Hepatocyte (in vitro differentiated cells): ENCODE results near the gene SLC39A11.

Source experiments
- EZH2 ChIP-seq: fragments of 200-600 bp; sonication (generic); IDR thresholded peaks from 2 replicates; pipeline ENCODE4 v1.6.1; 2016; ENCODE audit warnings: antibody characterized with exemption, mild to moderate bottlenecking, borderline replicate concordance
- TF ChIP-seq, protein P1 (sequence below): fragments of 200-600 bp; sonication (generic); IDR thresholded peaks from 2 replicates; pipeline ENCODE4 v1.5.1; 2016; ENCODE audit warnings: antibody characterized with exemption, mild to moderate bottlenecking; ENCODE audit not compliant: poor library complexity

DNA sequence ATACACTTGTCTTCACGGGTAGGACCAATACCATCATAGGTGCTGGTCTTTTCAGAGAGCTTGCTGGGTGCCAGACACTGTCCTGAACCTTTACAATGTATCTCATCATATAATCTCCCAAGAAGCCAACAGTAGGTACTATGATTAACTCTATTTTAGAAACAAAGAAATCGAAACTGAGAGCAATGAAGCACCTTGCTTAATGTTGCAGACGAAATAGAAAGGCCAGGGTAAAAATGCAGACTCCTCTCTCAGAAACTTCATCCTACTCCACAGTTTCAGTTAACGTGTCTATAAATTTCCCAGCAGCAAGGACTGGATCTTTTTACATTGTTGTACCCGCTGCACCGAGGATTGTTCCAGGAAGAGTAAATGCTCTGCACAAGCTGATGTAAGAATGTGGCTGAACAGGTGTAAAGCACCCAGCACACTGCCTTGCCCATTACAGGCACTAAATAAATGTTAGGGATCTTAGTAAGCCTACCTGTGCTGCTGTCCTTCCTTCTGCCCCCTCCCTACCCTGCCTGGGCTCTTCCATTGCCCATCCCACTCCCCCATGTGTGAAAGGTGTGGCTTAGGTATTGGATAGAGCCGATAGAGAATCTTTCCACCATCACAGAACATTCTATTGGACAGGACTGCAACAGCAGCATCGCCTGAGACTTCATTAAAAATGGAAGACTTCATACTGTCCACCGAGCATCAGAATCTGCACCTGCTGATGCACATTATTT lies 495.0 kb downstream of the SLC39A11 start:
- TF ChIP-seq, protein P1, sequence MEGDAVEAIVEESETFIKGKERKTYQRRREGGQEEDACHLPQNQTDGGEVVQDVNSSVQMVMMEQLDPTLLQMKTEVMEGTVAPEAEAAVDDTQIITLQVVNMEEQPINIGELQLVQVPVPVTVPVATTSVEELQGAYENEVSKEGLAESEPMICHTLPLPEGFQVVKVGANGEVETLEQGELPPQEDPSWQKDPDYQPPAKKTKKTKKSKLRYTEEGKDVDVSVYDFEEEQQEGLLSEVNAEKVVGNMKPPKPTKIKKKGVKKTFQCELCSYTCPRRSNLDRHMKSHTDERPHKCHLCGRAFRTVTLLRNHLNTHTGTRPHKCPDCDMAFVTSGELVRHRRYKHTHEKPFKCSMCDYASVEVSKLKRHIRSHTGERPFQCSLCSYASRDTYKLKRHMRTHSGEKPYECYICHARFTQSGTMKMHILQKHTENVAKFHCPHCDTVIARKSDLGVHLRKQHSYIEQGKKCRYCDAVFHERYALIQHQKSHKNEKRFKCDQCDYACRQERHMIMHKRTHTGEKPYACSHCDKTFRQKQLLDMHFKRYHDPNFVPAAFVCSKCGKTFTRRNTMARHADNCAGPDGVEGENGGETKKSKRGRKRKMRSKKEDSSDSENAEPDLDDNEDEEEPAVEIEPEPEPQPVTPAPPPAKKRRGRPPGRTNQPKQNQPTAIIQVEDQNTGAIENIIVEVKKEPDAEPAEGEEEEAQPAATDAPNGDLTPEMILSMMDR = no peak
- TF ChIP-seq EZH2 = no peak
